NCI-H1417 (cell line): ENCODE results near the gene WDR6.
"Not testable (repeated sequence)": the region's sequence is repeated elsewhere in the genome, so short reads cannot be mapped to it uniquely, and the experiment has no call there.

Source experiments
- DNase-seq, 3 experiments: peaks; one replicate each; lab custom pipeline; 2025; lab: John Stamatoyannopoulos, UW

WDR6 gene

DNA sequence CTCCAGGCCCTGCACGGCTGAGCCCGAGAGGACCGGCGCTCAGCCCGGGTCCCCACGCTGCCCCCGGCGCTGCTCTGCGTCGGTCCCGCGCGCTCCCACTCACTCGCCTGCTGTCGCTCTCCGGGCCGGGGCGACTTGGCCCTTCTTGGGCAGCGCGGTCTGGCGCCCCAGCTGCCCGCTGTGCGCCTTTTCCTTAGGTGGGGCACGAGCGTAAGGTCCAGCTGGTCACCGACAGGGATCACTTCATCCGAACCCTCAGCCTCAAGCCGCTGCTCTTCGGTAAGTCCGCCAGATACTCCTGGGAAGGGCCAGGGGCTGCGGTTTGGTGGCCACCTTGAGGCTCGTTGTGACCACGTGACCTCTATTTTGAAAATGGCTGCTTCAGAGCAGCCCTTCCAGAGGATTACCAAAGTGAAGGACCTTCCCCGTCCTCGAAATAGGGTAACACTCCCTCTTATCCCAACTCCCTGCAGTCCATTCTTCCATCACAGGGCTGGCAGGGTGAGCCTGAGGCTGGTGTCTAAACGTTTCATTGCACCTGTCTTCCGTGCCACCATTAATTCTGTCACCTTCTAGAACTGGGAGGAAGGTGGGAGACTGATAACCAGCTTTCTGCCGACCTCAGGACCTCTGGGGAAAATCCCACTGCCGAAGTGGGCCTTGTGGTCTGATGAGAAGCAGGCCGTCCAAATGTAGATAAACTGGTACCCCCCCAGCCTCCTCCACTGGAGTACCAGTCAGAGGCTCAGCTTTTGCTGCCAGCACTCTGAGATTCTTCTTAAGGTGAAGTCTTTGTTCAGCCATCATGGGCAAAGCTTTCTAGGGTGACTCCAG lies 16.3 kb upstream of the WDR6 start:
- DNase-seq: peak; percentile 37 to 73 (median 65)

GRCh38 chr3:48991851-48992545 lies 15.2 kb upstream of the WDR6 start:
- no peak for DNase-seq

DNA sequence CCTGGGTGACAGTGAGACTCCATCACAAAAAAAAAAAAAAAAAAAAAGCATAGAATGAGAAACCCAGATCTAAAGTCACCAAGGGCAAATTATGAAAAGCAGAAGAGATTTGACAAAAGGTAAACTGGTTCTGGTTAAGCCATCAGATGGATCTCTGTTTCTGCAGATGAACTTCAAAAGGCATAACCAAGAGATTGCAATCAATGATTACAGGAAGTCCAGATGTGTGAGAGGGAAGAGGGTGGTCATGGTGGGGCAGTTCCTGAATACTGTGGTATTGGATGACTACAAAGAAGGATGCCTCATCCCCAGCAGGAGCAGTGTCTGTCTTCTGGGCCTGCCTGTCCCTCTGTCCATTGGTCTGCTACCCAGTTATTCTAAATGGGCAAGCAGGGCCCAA lies 13.4 kb upstream of the WDR6 start:
- DNase-seq: no peak

DNA sequence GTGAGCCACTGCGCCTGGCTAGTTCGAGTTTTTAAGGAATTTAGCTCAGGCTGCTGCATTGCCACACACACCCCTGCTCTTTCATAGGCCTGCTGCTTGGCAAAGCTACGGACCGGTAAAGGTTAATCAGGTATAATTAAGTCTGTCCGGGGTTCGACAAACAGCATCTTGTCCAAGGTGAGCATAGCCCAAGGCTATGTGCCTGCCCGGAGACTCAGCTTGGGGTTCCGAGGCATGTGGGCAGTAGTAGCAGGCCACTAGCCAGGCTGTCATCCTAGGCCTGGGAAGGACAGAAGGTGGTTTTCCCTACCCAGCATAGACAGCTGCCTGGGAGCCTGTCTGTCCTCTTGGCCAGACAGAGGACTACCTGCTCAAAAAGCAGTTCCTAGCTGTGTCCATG lies 10.6 kb upstream of the WDR6 start:
- no peak for DNase-seq

GRCh38 chr3:48997102-48997635 lies 10.0 kb upstream of the WDR6 start:
- no peak for DNase-seq

DNA sequence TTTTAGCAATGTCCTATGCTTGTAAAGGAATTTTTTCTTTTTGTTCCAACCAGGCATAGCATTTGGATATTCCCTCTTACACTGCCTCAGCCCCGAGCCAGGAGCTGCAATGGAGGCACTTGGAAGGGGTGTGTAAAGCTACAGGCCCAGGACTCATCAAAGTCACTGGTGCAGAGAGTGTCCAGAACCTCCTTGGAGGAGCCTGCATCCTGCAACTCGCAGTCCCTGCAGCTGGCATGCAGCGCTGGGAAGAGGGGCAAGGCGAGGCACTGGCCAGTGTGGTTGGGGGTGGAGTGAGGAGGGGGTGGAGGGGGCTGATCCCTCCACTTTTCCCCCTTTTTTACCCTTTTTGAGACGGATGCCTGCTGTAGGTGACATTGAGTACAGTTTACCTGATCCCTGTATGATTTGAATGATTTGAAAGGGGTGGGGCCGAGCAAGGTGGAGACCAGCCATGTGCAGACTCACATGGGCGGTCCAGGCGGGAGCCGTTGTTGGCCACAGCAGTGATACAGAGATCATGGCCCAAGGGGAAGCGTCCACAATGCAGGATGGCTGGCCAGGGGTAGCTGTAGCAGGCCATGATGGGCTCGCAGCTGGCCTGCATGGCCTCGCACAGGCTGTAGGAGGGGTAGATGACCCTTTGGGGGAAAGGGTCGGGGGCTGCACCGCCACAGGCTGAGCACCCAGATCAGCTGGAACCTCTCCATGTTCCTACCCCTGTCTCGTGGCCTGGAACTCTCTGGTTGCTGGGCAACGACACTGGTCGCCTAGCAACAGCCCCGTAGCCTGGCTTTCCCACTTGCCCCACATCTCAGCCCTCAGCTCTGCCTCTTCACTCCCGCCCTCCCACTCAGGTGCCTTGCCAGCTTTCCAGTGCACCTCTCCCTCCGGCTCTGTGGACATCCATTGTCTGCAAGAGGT lies 9.2 kb upstream of the WDR6 start:
- DNase-seq: peak; percentile 85 to 92 (median 86)

GRCh38 chr3:48999085-48999858 lies 7.9 kb upstream of the WDR6 start:
- DNase-seq: peak; percentile 7 to 86 (median 62)

DNA sequence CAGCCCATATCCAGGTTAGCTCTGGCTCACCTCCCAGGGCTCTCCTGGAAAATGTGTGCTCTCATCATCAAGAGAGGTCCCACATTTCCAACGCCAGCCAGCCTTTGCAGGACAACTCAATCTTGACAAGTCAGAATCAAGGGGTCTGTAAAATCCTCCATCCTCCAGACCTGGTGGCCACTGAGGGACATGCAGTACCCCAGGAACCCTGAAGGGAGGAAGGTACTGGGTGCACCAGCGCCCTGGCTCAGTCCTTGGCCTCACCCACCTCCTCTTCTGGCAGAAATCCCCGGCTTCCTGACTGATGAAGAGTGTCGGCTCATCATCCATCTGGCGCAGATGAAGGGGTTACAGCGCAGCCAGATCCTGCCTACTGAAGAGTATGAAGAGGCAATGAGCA lies 6.0 kb upstream of the WDR6 start:
- DNase-seq: no peak

DNA sequence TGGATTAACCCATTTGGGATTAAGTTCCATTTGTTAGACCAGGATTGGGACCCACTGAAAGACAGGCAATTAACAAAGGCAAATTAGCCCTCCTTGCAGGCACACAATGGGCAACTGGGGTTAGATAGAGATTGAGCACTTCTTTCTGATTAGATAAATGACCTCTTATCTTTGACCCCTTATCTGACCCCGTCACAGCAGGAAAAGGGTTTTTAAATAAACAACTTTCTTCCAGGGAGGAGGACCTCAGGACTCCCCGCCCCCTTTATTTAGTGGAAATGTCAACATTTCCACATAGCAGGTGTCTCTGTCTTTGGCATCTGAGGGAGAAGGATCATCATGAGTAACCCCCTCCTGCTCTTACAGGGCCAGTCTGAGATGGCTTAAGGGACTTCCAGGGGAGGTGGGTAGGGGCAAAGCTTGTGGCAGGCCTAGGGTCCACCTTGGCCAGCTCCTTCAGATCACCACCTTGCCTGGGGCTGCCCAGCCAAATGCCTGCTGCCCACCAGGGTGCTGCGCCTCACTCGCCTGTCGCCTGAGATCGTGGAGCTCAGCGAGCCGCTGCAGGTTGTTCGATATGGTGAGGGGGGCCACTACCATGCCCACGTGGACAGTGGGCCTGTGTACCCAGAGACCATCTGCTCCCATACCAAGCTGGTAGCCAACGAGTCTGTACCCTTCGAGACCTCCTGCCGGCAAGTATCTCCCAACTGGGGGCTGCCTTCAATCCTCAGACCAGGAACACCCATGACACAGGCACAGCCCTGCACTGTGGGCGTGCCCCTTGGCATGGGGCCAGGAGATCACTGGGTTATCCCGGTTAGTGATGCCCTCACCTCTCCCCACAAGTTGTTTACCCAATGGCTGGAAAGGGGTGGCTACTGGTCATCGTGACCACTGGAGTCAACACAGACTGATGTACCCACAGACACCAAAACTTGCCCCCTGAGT lies 2.6 kb upstream of the WDR6 start:
- peak in 2 of 3 experiments; percentile 2 to 35 for DNase-seq

DNA sequence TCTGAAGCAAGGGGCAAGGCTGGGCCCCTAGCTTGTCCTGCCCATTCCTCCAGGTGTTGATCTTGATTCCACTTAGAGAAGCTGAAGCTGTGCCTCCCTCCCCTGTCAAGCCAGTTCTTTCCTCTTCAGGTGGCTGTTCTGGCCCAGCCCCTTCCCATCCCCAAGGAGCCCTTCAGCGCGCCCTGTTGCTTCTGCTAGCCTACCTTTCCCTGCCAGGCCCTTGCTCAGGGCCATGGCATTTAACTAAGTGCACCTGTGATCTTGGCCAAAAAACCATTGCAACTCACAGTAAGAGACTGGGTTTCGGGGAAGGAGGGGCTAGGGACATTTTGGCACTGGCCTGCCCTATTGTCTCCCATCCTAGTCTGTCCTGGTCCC lies 1.9 kb upstream of the WDR6 start:
- DNase-seq: peak in 1 of 3 experiments; percentile 46

DNA sequence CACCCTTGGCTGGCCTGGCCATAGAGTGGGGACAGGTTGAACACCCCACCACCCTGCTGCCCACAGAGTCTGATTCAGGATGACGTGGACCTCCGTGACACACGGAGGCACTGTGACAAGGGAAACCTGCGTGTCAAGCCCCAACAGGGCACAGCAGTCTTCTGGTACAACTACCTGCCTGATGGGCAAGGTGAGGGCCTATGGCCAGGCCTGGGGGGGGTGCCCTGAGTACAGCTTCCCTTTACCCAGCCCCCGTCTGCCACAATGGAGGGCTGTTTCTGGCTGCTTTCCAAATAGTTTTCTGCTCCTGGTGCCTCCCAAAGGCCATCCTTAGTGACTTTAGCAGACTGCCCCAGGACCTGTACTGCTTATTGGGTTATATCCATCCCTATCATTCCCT lies 1.2 kb upstream of the WDR6 start:
- DNase-seq: no peak

DNA sequence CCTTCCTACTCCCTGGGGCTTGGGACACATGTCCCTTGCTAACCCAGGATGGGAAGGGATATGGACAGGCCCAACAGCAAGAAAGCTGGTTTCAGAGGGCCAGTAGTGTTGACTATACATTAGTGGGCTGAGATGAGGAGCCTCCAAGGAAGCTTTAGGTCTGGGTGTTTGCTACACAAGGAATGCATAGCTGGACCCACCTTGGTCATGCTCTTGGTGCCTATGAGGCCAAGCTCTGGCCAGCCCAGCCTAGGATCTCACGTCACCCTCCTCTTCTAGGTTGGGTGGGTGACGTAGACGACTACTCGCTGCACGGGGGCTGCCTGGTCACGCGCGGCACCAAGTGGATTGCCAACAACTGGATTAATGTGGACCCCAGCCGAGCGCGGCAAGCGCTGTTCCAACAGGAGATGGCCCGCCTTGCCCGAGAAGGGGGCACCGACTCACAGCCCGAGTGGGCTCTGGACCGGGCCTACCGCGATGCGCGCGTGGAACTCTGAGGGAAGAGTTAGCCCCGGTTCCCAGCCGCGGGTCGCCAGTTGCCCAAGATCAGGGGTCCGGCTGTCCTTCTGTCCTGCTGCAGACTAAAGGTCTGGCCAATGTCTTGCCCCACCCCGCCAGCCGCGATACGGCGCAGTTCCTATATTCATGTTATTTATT lies 653 bp upstream of the WDR6 start:
- peak in 2 of 3 experiments; percentile 38 to 64 for DNase-seq

- DNase-seq: peak; percentile 68 to 81 (median 72)
Measured at GRCh38 chr3:49007771-49008528, 759 bp downstream of the WDR6 start.

- not testable (repeated sequence) for DNase-seq
Measured at GRCh38 chr3:49008627-49009026, 1.4 kb downstream of the WDR6 start.

DNA sequence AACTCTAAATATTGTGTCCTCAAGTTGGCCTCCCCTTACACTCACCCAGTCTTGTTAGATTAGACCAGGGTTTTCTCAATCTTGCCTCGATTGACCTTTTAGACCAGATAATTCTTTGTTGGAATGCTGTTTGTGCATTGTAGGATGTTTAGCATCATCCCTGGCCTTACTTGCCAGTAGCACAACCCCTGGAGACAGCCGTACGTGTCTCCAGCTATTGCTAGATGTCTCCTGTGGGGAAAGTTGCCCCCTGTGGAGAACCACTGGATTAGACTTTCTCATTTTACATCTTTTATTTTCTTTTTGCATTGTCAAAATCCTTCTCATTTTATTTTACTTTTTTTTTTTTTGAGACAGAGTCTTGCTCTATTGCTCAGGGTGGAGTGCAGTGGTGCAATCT lies 2.2 kb downstream of the WDR6 start:
- no peak for DNase-seq

GRCh38 chr3:49012441-49013017 lies 5.3 kb downstream of the WDR6 start:
- no peak for DNase-seq

- no peak for DNase-seq
Measured at GRCh38 chr3:49013113-49013737, 6.0 kb downstream of the WDR6 start.
